Measurements from ENCODE around the gene GUCY1A2. TPM values are rescaled to one million over a fixed set of nuclear protein-coding genes. Genes with fewer than 3 reads are reported as not detected.

GUCY1A2 gene
- total RNA-seq, 1 donor from 2014 or later: 23.5 TPM

DNA sequence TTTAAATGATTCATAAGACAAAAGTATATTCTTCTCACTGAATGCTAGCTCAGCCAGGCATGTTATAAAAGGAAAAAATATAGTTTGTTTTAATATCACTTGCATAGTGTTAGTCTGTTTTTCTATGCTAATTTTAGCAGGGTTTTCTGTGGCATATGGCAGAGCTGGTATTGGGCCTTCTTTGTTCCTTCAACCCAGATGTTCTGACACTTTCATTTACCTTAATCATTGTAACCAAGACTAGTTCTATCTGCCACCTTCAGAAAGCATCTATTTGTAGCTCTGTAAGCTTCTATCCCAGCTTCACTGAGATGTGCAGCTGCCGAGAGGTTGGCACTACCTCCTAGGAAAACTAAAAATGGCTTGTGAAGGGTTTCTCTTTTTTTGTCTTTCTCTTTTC is 338.7 kb downstream of the GUCY1A2 start:
- H3K4me3 ChIP-seq: no peak overlapping the region
- TF ChIP-seq, protein P1, sequence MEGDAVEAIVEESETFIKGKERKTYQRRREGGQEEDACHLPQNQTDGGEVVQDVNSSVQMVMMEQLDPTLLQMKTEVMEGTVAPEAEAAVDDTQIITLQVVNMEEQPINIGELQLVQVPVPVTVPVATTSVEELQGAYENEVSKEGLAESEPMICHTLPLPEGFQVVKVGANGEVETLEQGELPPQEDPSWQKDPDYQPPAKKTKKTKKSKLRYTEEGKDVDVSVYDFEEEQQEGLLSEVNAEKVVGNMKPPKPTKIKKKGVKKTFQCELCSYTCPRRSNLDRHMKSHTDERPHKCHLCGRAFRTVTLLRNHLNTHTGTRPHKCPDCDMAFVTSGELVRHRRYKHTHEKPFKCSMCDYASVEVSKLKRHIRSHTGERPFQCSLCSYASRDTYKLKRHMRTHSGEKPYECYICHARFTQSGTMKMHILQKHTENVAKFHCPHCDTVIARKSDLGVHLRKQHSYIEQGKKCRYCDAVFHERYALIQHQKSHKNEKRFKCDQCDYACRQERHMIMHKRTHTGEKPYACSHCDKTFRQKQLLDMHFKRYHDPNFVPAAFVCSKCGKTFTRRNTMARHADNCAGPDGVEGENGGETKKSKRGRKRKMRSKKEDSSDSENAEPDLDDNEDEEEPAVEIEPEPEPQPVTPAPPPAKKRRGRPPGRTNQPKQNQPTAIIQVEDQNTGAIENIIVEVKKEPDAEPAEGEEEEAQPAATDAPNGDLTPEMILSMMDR (IDR thresholded peaks at IDR 0.05): no peak
- no peaks in the 10 kb centered on the region for H3K4me1 ChIP-seq
- H3K36me3 ChIP-seq: no peaks in the 10 kb centered on the region
- ATAC-seq (no peak), DNase-seq (no peak)
- no peak overlapping the region for H3K27ac ChIP-seq
- H3K9me3 ChIP-seq: no peaks in the 10 kb centered on the region
- intact Hi-C loops (cut with DNase I): no loop called here
- no peaks in the 10 kb centered on the region for H3K27me3 ChIP-seq (ENCODE audit: low read depth)

DNA sequence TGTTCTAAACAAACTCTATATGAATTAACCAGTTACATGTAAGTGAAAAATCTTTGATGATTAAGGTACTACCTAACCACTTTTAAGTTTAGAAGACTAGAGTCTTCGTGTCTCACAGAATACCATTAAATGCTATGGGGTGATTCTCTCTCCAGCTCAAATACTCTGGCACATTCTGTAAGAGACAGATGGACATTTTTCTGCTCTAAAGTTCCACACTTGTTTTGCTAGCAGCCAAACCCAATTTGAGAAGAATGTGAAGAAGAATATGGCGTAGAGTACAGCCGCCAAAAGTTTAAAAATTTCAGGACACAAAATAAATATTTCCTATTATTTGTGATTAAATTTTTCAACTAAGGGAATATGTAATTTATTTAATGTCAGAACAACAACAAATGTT is 339.1 kb downstream of the GUCY1A2 start:
- Histone ChIP-seq H3K27ac (no peak overlapping the region), H3K4me3 (no peak overlapping the region), H3K9me3 (no peaks in the 10 kb centered on the region), H3K36me3 (no peaks in the 10 kb centered on the region), H3K27me3 (ENCODE audit: low read depth) (no peaks in the 10 kb centered on the region), H3K4me1 (no peaks in the 10 kb centered on the region)
- ATAC-seq: no peak
- DNase-seq: no peak
- intact Hi-C loops (cut with DNase I): no loop called here
- TF ChIP-seq, protein P1 (IDR thresholded peaks at IDR 0.05): no peak

DNA sequence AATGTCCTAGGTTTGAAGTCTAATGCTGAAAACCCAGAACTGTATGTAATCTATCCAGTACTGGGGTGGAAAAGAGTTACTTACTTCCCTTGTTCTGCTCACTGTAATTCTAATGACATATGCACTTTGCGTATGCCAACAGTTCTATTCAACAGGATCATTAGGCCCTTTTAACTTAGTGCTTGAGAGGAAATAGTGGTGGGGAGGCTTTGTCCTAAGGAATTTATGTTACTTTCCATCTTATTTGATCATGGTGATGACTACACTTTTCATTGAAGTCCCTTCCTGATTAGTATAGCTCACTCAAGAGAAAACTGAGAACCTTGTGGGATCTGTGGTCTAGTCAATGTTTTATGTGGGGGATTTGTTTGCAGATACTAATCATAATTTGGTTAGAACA is 348.2 kb downstream of the GUCY1A2 start:
- TF ChIP-seq, protein P1 (IDR thresholded peaks at IDR 0.05): no peak
- Histone ChIP-seq H3K36me3 (no peaks in the 10 kb centered on the region), H3K27ac (no peak overlapping the region), H3K9me3 (no peaks in the 10 kb centered on the region), H3K4me3 (no peak overlapping the region), H3K4me1 (no peaks in the 10 kb centered on the region), H3K27me3 (ENCODE audit: low read depth) (no peaks in the 10 kb centered on the region)
- intact Hi-C loops (cut with DNase I): no loop called here
- ATAC-seq: no peak
- DNase-seq: no peak

DNA sequence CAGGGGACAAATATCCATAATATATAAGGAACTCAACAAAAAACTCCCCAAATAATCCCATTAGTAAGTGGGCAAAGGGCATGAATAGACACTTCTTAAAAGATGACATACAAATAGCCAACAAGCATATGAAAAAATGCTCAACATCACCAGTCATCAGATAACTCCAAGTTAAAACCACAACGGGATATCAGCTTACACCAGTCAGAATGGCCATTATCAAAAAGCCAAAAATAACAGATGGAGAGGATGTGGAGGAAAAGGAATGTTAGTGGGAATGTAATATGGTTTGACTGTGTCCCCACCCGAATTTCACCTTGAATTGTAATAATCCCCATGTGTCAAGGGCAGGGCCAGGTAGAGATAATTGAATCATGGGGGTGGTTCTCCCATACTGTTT is 350.1 kb downstream of the GUCY1A2 start:
- Histone ChIP-seq H3K27ac (no peak overlapping the region), H3K4me3 (no peak overlapping the region), H3K9me3 (no peaks in the 10 kb centered on the region), H3K4me1 (no peaks in the 10 kb centered on the region), H3K27me3 (ENCODE audit: low read depth) (no peaks in the 10 kb centered on the region), H3K36me3 (no peaks in the 10 kb centered on the region)
- TF ChIP-seq, protein P1 (IDR thresholded peaks at IDR 0.05): no peak
- intact Hi-C loops (cut with DNase I): no loop called here
- ATAC-seq (no peak), DNase-seq (no peak)

DNA sequence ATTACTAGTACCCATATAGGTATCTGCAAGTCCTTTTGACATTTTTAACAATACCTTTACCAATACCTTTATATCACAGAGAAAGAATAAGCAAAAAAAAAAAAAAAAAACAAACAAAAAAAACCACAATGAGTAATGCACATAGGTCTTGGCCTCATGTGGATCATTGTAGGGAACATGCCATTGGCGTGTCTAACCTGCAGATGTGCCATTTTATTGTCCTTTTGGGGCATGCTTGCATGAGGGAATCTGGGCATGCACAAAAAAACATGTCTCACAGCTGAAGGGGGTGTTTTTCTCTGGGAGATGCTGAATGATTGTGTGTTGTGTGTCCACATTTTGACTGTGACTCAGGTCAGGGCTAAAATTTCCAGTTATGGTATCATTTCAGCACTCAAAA is 361.6 kb downstream of the GUCY1A2 start:
- Histone ChIP-seq H3K36me3 (no peaks in the 10 kb centered on the region), H3K4me3 (no peak overlapping the region), H3K27me3 (ENCODE audit: low read depth) (no peaks in the 10 kb centered on the region), H3K9me3 (no peaks in the 10 kb centered on the region), H3K4me1 (no peaks in the 10 kb centered on the region), H3K27ac (no peak overlapping the region)
- no peak for ATAC-seq
- DNase-seq: no peak
- TF ChIP-seq, protein P1 (IDR thresholded peaks at IDR 0.05): no peak
- intact Hi-C loops (cut with DNase I): no loop called here

DNA sequence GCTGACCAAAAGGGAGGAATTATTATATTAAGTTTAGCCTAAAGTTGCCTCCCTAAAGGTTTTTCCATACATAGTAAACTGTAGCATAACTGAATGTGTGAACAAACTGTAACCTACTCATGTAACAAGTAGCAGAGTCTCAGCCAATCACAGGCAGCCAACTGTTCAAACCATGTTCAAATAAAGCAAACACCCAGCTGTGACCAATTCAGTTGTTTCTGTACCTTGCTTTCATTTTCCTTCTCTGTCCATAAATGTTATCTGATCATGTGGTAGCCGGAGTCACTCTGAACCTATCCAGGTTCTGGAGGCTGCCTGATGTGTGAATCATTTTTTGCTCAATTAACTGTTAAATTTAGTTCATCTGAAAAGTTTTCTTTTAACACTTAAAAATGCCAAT is 373.5 kb downstream of the GUCY1A2 start:
- intact Hi-C loops (cut with DNase I): no loop called here
- ATAC-seq: no peak
- Histone ChIP-seq H3K27me3 (ENCODE audit: low read depth) (no peaks in the 10 kb centered on the region), H3K4me3 (no peak overlapping the region), H3K27ac (no peak overlapping the region), H3K9me3 (no peaks in the 10 kb centered on the region), H3K4me1 (no peaks in the 10 kb centered on the region), H3K36me3 (no peaks in the 10 kb centered on the region)
- TF ChIP-seq, protein P1 (IDR thresholded peaks at IDR 0.05): no peak
- DNase-seq: no peak
